ENCODE measurements around the gene PALM. TPM values are rescaled to one million over a fixed set of nuclear protein-coding genes. Genes with fewer than 3 reads are reported as not detected.

PALM gene
- polyA plus RNA-seq, 1 donor from 2014 or later: 74.8 TPM

DNA sequence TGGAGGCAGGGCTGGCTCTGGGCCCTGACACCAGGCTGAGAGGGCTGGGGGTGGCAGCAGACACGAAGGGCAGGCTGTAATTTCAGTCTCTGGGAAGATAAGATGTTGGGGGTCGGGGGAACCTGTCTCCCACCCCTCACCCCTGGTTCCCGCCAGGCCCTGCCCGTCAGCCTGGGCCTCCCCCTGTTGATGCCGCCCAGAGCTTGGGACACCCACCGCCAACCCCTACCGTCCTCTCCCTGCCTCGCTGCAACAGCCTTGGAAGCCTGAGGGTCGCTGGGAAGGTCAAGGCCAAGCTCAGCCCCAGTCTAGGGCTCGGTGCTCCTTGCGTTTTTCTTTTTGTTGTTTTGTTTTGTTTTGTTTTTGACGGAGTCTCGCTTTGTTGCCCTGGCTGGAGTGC lies 14.5 kb downstream of the PALM start (continued):
- TF ChIP-seq, protein P1, sequence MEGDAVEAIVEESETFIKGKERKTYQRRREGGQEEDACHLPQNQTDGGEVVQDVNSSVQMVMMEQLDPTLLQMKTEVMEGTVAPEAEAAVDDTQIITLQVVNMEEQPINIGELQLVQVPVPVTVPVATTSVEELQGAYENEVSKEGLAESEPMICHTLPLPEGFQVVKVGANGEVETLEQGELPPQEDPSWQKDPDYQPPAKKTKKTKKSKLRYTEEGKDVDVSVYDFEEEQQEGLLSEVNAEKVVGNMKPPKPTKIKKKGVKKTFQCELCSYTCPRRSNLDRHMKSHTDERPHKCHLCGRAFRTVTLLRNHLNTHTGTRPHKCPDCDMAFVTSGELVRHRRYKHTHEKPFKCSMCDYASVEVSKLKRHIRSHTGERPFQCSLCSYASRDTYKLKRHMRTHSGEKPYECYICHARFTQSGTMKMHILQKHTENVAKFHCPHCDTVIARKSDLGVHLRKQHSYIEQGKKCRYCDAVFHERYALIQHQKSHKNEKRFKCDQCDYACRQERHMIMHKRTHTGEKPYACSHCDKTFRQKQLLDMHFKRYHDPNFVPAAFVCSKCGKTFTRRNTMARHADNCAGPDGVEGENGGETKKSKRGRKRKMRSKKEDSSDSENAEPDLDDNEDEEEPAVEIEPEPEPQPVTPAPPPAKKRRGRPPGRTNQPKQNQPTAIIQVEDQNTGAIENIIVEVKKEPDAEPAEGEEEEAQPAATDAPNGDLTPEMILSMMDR (IDR thresholded peaks at IDR 0.05; ENCODE audit: poor library complexity, severe bottlenecking): no peak

GRCh38 chr19:723714-724113 lies 15.0 kb downstream of the PALM start:
- Histone ChIP-seq H2AFZ (ENCODE audit: low read depth, low read length) (no peak overlapping the region), H3K9me2 (ENCODE audit: insufficient read depth, low read length) (no peaks in the 10 kb centered on the region), H3K27me3 (ENCODE audit: insufficient read depth, low read depth, low read length) (no peaks in the 10 kb centered on the region), H3K36me3 (ENCODE audit: insufficient read depth, low read length) (no peaks in the 10 kb centered on the region), H3K79me2 (replicated peaks; ENCODE audit: insufficient read depth, low read length) (peaks cover 35% of the 10 kb centered on the region), H3K4me3 (ENCODE audit: low read length) (no peak overlapping the region), H3K9ac (ENCODE audit: low read length) (no peak overlapping the region), H3K4me2 (ENCODE audit: low read length) (no peak overlapping the region), H3K27ac (ENCODE audit: low read length) (no peak overlapping the region), H4K20me1 (ENCODE audit: insufficient read depth) (no peaks in the 10 kb centered on the region), H3K9me3 (ENCODE audit: low read length) (no peaks in the 10 kb centered on the region), H3F3A (ENCODE audit: insufficient read depth, low read length, poor library complexity, severe bottlenecking) (no peaks in the 10 kb centered on the region)
- TF ChIP-seq RAD21 (conservative IDR thresholded peaks at IDR 0.05) (no peak), SMC3 (conservative IDR thresholded peaks at IDR 0.05; ENCODE audit: poor library complexity) (no peak), EZH2 (IDR thresholded peaks at IDR 0.05; ENCODE audit: borderline replicate concordance, insufficient read depth, low read length, poor library complexity, severe bottlenecking) (no peak), POLR2AphosphoS5 (IDR thresholded peaks at IDR 0.05) (no peak), REST (IDR thresholded peaks at IDR 0.05; ENCODE audit: borderline replicate concordance) (no peak), TAF1 (IDR thresholded peaks at IDR 0.05; ENCODE audit: low read depth) (no peak), EP300 (conservative IDR thresholded peaks at IDR 0.05; ENCODE audit: poor library complexity, severe bottlenecking) (no peak), MXI1 (conservative IDR thresholded peaks at IDR 0.05; ENCODE audit: poor library complexity, severe bottlenecking) (no peak)
- TF ChIP-seq, protein P1 (IDR thresholded peaks at IDR 0.05; ENCODE audit: poor library complexity, severe bottlenecking): no peak
